Nephron progenitor cell (in vitro differentiated cells): Measurements from ENCODE around the gene TMEM255B.

ENCODE experiments used
- DNase-seq: peaks from one replicate; pipeline ENCODE4 v3.0.0; 2021
- H3K27ac Mint-ChIP-seq: 2 replicates; pipeline ENCODE4 v1.8.0; 2021; ENCODE audit warnings: mild to moderate bottlenecking, moderate library complexity, mixed read lengths
- H3K27me3 Mint-ChIP-seq: 2 replicates; pipeline ENCODE4 v1.8.0; 2021; ENCODE audit warnings: mild to moderate bottlenecking, low read depth, mixed read lengths; ENCODE audit not compliant: poor library complexity
- H3K36me3 Mint-ChIP-seq: 2 replicates; pipeline ENCODE4 v1.8.0; 2021; ENCODE audit warnings: low read depth, mixed read lengths
- H3K4me1 Mint-ChIP-seq: 2 replicates; pipeline ENCODE4 v1.8.0; 2021; ENCODE audit warnings: mixed read lengths
- H3K4me3 Mint-ChIP-seq: 2 replicates; pipeline ENCODE4 v1.8.0; 2021; ENCODE audit warnings: mild to moderate bottlenecking, moderate library complexity, mixed read lengths
- H3K9me3 Mint-ChIP-seq: 2 replicates; pipeline ENCODE4 v1.8.0; 2021; ENCODE audit warnings: mild to moderate bottlenecking, moderate library complexity, mixed read lengths
- TF ChIP-seq, protein P1 (sequence below): fragments of 200-600 bp; sonication (generic); IDR thresholded peaks from 2 replicates; pipeline ENCODE4 v1.5.0; 2021; ENCODE audit warnings: antibody characterized with exemption

Gene TMEM255B

DNA sequence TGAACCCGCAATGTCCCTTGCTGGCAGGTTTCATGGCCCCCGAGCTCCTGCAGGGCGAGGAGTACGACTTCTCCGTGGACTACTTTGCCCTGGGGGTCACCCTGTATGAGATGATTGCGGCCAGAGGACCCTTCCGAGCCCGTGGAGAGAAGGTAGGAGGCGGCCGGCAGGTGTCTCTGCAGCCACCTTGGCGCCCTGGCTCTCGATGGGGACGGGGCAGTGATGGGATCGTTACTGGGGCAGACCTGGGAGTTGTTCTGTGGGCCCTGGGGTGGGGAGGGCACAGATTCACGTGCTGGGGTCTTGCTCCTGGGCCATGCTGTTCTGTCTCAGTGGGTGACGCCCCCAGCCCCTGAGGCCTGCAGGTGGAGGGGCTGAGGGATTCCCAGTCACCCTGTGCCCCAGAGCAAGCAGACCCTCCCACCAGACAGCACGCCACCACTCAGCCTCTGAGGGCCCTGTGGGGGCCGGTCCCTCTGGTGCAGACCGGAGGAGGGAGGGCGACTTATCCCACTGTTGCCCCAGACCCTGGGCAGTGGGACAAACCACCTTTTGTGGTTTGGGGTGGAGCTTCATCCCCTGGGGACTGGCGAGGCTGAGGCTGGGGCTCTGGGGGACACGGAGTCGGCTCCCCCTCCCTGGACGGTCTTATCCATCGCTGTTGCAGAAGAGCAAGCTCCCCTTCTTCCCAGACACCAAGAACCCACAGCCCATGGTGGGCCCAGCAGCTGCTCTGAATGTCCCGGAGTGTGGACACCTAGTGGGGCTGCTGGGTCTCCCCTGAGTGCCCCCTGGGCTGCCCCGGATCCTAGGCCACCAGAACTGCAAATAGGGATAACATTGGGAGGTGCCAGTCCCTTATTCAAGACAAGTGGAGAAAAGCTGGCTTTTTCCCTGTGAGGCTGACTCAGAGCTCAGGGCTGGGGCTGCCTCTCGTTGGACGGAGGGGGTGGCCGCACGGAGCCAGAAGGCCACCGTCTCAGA lies 27.5 kb upstream of the TMEM255B start:
- Mint-ChIP-seq H3K4me1 (no peaks in the 10 kb centered on the region), H3K27me3 (peaks cover 12% of the 10 kb centered on the region), H3K27ac (no peak overlapping the region), H3K36me3 (no peaks in the 10 kb centered on the region), H3K9me3 (no peaks in the 10 kb centered on the region), H3K4me3 (no peak overlapping the region)
- TF ChIP-seq, protein P1, sequence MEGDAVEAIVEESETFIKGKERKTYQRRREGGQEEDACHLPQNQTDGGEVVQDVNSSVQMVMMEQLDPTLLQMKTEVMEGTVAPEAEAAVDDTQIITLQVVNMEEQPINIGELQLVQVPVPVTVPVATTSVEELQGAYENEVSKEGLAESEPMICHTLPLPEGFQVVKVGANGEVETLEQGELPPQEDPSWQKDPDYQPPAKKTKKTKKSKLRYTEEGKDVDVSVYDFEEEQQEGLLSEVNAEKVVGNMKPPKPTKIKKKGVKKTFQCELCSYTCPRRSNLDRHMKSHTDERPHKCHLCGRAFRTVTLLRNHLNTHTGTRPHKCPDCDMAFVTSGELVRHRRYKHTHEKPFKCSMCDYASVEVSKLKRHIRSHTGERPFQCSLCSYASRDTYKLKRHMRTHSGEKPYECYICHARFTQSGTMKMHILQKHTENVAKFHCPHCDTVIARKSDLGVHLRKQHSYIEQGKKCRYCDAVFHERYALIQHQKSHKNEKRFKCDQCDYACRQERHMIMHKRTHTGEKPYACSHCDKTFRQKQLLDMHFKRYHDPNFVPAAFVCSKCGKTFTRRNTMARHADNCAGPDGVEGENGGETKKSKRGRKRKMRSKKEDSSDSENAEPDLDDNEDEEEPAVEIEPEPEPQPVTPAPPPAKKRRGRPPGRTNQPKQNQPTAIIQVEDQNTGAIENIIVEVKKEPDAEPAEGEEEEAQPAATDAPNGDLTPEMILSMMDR: no peak
- no peak for DNase-seq

- Mint-ChIP-seq H3K27me3 (peaks cover 14% of the 10 kb centered on the region), H3K36me3 (no peaks in the 10 kb centered on the region), H3K4me3 (no peak overlapping the region), H3K4me1 (no peaks in the 10 kb centered on the region), H3K27ac (no peak overlapping the region), H3K9me3 (no peaks in the 10 kb centered on the region)
- DNase-seq: no peak
- TF ChIP-seq, protein P1: no peak
These were observed 26.7 kb upstream of the TMEM255B start for GRCh38 chr13:113732176-113732960.

DNA sequence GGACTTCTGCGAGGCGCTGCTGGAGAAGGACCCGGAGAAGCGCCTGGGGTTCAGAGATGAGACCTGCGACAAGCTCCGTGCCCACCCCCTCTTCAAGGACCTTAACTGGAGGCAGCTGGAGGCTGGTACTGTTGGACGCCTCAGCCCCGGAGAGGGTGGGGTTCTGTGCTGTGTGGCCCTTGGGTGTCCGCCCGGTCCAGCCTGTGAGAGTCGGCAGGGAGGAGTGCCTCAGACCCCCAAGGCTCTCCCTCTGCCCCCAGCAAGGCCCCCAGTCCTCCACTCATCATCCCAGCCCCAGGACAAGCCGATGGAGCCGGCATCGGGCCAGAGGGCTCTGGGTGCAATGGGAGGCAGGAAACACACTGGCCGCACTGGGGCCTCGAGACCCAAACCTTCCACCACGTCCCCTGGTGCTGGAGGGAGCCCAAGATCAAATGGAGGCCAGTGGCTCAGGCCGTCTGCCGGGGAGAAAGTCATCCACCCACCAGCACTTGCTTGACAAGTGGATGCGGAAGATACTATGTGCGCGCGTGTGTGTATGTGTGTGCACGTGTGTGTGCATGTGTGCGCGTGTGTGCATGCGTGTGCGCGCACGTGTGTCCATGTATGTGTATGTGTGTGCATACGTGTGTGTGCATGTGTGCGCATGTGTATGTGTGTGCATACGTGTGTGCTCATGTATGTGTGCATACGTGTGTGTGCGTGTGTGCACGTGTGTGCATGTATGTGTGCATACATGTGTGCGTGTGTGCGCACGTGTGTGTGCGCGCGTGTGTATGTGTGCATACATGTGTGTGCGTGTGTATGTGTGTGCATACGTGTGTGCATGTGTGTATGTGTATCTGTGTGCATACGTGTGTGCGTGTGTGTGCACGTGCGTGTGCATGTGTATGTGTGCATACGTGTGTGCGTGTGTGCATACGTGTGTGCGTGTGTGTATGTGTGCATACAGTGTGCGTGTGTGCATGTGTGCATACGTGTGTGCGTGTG lies 25.8 kb upstream of the TMEM255B start:
- Mint-ChIP-seq H3K9me3 (no peaks in the 10 kb centered on the region), H3K27me3 (peaks cover 14% of the 10 kb centered on the region), H3K36me3 (no peaks in the 10 kb centered on the region), H3K4me3 (no peak overlapping the region), H3K27ac (no peak overlapping the region), H3K4me1 (no peaks in the 10 kb centered on the region)
- TF ChIP-seq, protein P1: no peak
- DNase-seq: no peak

DNA sequence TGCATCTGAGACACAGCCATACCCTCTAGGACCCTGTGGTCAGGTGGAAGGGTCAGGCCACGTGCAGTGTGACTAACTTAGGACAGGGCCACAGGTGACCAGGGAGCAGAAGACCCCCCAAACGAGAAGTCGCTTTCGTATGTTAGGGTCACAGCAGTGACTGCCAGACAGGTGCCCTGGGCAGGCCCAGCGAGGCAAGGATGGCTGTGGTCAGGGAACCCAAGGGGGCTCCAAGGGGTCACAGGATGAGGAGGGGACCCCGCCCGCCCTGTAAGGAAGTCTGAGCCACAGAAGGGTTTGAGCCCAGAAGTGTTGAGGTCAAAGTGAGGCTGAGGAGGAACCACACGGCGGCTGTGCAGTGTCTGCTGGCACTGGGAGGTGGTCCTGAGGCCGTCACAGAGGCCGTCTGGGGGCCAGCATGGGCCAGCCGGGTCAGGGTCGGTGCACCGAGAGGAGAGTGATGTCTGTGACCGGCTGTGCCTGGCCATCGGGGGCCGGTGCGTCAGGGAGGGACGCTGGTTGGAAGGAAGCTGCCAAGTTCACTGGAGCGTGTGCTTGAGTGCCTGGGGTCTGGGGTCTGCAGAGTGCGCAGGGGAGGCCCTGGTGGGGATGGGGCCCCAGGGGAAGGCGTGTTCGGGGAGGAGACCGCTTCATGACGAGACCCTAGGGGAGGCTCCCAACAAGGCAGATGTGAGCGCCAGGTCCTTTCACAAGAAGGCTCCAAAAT lies 24.8 kb upstream of the TMEM255B start:
- Mint-ChIP-seq H3K36me3 (no peaks in the 10 kb centered on the region), H3K27ac (no peak overlapping the region), H3K9me3 (no peaks in the 10 kb centered on the region), H3K4me3 (no peak overlapping the region), H3K4me1 (no peaks in the 10 kb centered on the region), H3K27me3 (peaks cover 9% of the 10 kb centered on the region)
- no peak for DNase-seq
- TF ChIP-seq, protein P1: no peak

DNA sequence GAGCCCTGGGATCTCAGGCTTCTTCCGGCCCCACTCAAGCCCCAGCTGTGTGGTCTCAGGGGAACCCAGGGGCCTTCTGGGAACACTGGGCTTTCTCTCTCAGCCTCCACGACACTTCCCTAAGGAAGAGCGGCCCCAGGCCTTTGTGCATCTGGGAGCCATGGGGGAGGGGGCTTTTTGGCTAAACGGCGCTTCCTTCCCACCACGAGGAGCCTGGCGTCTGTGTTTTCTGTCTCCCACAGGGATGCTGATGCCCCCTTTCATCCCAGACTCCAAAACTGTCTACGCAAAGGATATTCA lies 24.2 kb upstream of the TMEM255B start:
- H3K36me3 Mint-ChIP-seq: no peaks in the 10 kb centered on the region
- DNase-seq: no peak
- TF ChIP-seq, protein P1: no peak
- H3K4me1 Mint-ChIP-seq: no peaks in the 10 kb centered on the region
- H3K27ac Mint-ChIP-seq: no peak overlapping the region
- H3K9me3 Mint-ChIP-seq: no peaks in the 10 kb centered on the region
- peaks cover 9% of the 10 kb centered on the region for H3K27me3 Mint-ChIP-seq
- H3K4me3 Mint-ChIP-seq: no peak overlapping the region
